Bronchial epithelial cell (primary cell): ENCODE data around the gene SCAPER. TPM values are rescaled to one million over a fixed set of nuclear protein-coding genes. Genes with fewer than 3 reads are reported as not detected.

Source experiments
- DNase-seq: peaks from one replicate; pipeline ENCODE4 v3.0.0-alpha.2; 2010; ENCODE audit warnings: low read depth
- FAIRE-seq: peaks from 2 replicates; lab custom pipeline; 2011; peaks lifted over from hg19 to GRCh38; lab: Jason Lieb, UNC
- H3K27me3 ChIP-seq: 2 replicates; pipeline ENCODE4 v1.5.1; 2011; ENCODE audit warnings: low read length; ENCODE audit not compliant: control insufficient read depth, insufficient read depth
- H3K36me3 ChIP-seq: 2 replicates; pipeline ENCODE4 v1.5.1; 2011; ENCODE audit warnings: low read length; ENCODE audit not compliant: control insufficient read depth, insufficient read depth
- H3K4me3 ChIP-seq: 2 replicates; pipeline ENCODE4 v1.5.1; 2011; ENCODE audit warnings: mild to moderate bottlenecking, low read depth, low read length, control low read depth
- CTCF ChIP-seq: IDR thresholded peaks from 2 replicates; pipeline ENCODE4 v1.5.1; 2011; ENCODE audit warnings: mild to moderate bottlenecking, moderate library complexity, low read length, control low read depth, inconsistent platforms; ENCODE audit not compliant: insufficient read depth, severe bottlenecking
- total RNA-seq: library from RNA; depleted of rRNA; stranded (reverse); fragments of >200 nt; gene quantifications from 2 replicates; pipeline ENCODE4 v1.2.1, GENCODE V29; 2014

The SCAPER gene
- total RNA-seq, 1 donor from 2014 or later = 6.3 TPM

GRCh38 chr15:76465728-76466127, 439.4 kb downstream of the SCAPER start:
- DNase-seq (no peak), FAIRE-seq (no peak)
- no peaks in the 10 kb centered on the region for H3K36me3 ChIP-seq
- H3K4me3 ChIP-seq = no peak overlapping the region
- no peaks in the 10 kb centered on the region for H3K27me3 ChIP-seq
- TF ChIP-seq CTCF = no peak

- FAIRE-seq (no peak), DNase-seq (no peak)
- no peak for TF ChIP-seq CTCF
- H3K27me3 ChIP-seq = no peaks in the 10 kb centered on the region
- no peak overlapping the region for H3K4me3 ChIP-seq
- no peaks in the 10 kb centered on the region for H3K36me3 ChIP-seq
These were observed 440.9 kb downstream of the SCAPER start for GRCh38 chr15:76464247-76464646.

- Histone ChIP-seq H3K4me3 (no peak overlapping the region), H3K27me3 (no peaks in the 10 kb centered on the region), H3K36me3 (no peaks in the 10 kb centered on the region)
- no peak for DNase-seq
- no peak for FAIRE-seq
- no peak for TF ChIP-seq CTCF
These were observed 444.3 kb downstream of the SCAPER start for GRCh38 chr15:76460871-76461270.

- no peak for FAIRE-seq
- no peak overlapping the region for H3K4me3 ChIP-seq
- TF ChIP-seq CTCF = no peak
- H3K36me3 ChIP-seq = no peaks in the 10 kb centered on the region
- DNase-seq = no peak
- no peaks in the 10 kb centered on the region for H3K27me3 ChIP-seq
These were observed 444.8 kb downstream of the SCAPER start for GRCh38 chr15:76460347-76460746.

GRCh38 chr15:76451540-76451939, 453.6 kb downstream of the SCAPER start:
- no peaks in the 10 kb centered on the region for H3K27me3 ChIP-seq
- FAIRE-seq = no peak

More at GRCh38 chr15:76451540-76451939, 453.6 kb downstream of the SCAPER start:
- no peak overlapping the region for H3K4me3 ChIP-seq
- no peak for DNase-seq
- no peak for TF ChIP-seq CTCF
- H3K36me3 ChIP-seq = no peaks in the 10 kb centered on the region
